ENCODE measurements around the gene CASP8.

Gene CASP8

GRCh38 chr2:201320701-201321100 lies 60.4 kb downstream of the CASP8 start:
- H2AFZ ChIP-seq (ENCODE audit: low read depth) = no peak overlapping the region
- no peaks in the 10 kb centered on the region for H3K27me3 ChIP-seq (ENCODE audit: insufficient read depth, low read depth)
- no peak overlapping the region for H3K4me3 ChIP-seq (IDR thresholded peaks at IDR 0.05; ENCODE audit: insufficient read depth, low read depth, low read length)
- TF ChIP-seq CTCF (conservative IDR thresholded peaks at IDR 0.05; ENCODE audit: low read depth, low read length) = no peak
- no peak overlapping the region for H3K27ac ChIP-seq
- no peak overlapping the region for H3K4me2 ChIP-seq
- H4K20me1 ChIP-seq (ENCODE audit: insufficient read depth) = no peaks in the 10 kb centered on the region
- no peaks in the 10 kb centered on the region for H3K4me1 ChIP-seq (ENCODE audit: low read depth, poor library complexity, severe bottlenecking)
- no peak overlapping the region for H3K9ac ChIP-seq
- H3K79me2 ChIP-seq (ENCODE audit: insufficient read depth, low read depth) = no peaks in the 10 kb centered on the region
- no peaks in the 10 kb centered on the region for H3K36me3 ChIP-seq (ENCODE audit: insufficient read depth)

- TF ChIP-seq CTCF (conservative IDR thresholded peaks at IDR 0.05; ENCODE audit: low read depth, low read length) = no peak
- H3K27ac ChIP-seq = no peak overlapping the region
- H3K9ac ChIP-seq = no peak overlapping the region
- H3K4me3 ChIP-seq (IDR thresholded peaks at IDR 0.05; ENCODE audit: insufficient read depth, low read depth, low read length) = no peak overlapping the region
- no peaks in the 10 kb centered on the region for H3K79me2 ChIP-seq (ENCODE audit: insufficient read depth, low read depth)
- no peaks in the 10 kb centered on the region for H3K4me1 ChIP-seq (ENCODE audit: low read depth, poor library complexity, severe bottlenecking)
- H2AFZ ChIP-seq (ENCODE audit: low read depth) = no peak overlapping the region
- H3K36me3 ChIP-seq (ENCODE audit: insufficient read depth) = no peaks in the 10 kb centered on the region
- H3K27me3 ChIP-seq (ENCODE audit: insufficient read depth, low read depth) = no peaks in the 10 kb centered on the region
- no peak overlapping the region for H3K4me2 ChIP-seq
- H4K20me1 ChIP-seq (ENCODE audit: insufficient read depth) = no peaks in the 10 kb centered on the region
Observed at GRCh38 chr2:201322772-201323171, 62.4 kb downstream of the CASP8 start.

- H3K27ac ChIP-seq = no peak overlapping the region
- H2AFZ ChIP-seq (ENCODE audit: low read depth) = no peak overlapping the region
- H3K9ac ChIP-seq = no peak overlapping the region
- no peaks in the 10 kb centered on the region for H3K4me1 ChIP-seq (ENCODE audit: low read depth, poor library complexity, severe bottlenecking)
- H3K36me3 ChIP-seq (ENCODE audit: insufficient read depth) = no peaks in the 10 kb centered on the region
- no peak for TF ChIP-seq CTCF (conservative IDR thresholded peaks at IDR 0.05; ENCODE audit: low read depth, low read length)
- H3K27me3 ChIP-seq (ENCODE audit: insufficient read depth, low read depth) = no peaks in the 10 kb centered on the region
- H3K4me3 ChIP-seq (IDR thresholded peaks at IDR 0.05; ENCODE audit: insufficient read depth, low read depth, low read length) = no peak overlapping the region
- H4K20me1 ChIP-seq (ENCODE audit: insufficient read depth) = no peaks in the 10 kb centered on the region
- no peaks in the 10 kb centered on the region for H3K79me2 ChIP-seq (ENCODE audit: insufficient read depth, low read depth)
- H3K4me2 ChIP-seq = no peak overlapping the region
Observed at GRCh38 chr2:201327678-201328077, 67.3 kb downstream of the CASP8 start.

- Histone ChIP-seq H3K4me3 (IDR thresholded peaks at IDR 0.05; ENCODE audit: insufficient read depth, low read depth, low read length) (no peak overlapping the region), H2AFZ (ENCODE audit: low read depth) (no peak overlapping the region), H4K20me1 (ENCODE audit: insufficient read depth) (no peaks in the 10 kb centered on the region), H3K9ac (no peak overlapping the region), H3K27ac (no peak overlapping the region), H3K4me2 (no peak overlapping the region), H3K36me3 (ENCODE audit: insufficient read depth) (no peaks in the 10 kb centered on the region), H3K4me1 (ENCODE audit: low read depth, poor library complexity, severe bottlenecking) (no peaks in the 10 kb centered on the region), H3K79me2 (ENCODE audit: insufficient read depth, low read depth) (no peaks in the 10 kb centered on the region), H3K27me3 (ENCODE audit: insufficient read depth, low read depth) (no peaks in the 10 kb centered on the region)
- TF ChIP-seq CTCF (conservative IDR thresholded peaks at IDR 0.05; ENCODE audit: low read depth, low read length) = no peak
Observed at GRCh38 chr2:201329409-201329808, 69.1 kb downstream of the CASP8 start.

All from KMS-11 (cell line).